Subcutaneous adipose tissue (tissue), 4 donors: ENCODE measurements around the gene ZBTB20. TPM values are rescaled to one million over a fixed set of nuclear protein-coding genes. Genes with fewer than 3 reads are reported as not detected.

ENCODE experiments used
- total RNA-seq, 4 donors: library from RNA; depleted of rRNA; stranded (reverse); fragments of >200 nt; gene quantifications; one replicate each; pipeline ENCODE4 v1.1.0, GENCODE V29; 2016
- TF ChIP-seq, protein P1 (sequence below): fragments of 450-650 bp; IDR thresholded peaks from one replicate; pipeline ENCODE4 v1.5.1; 2016; ENCODE audit warnings: low read depth, mild to moderate bottlenecking, control low read depth, antibody characterized with exemption, moderate library complexity

ZBTB20 gene
- total RNA-seq, 4 donors from 2014 or later, result 60.3 to 93.4 (median 69.1) TPM

- TF ChIP-seq, protein P1, sequence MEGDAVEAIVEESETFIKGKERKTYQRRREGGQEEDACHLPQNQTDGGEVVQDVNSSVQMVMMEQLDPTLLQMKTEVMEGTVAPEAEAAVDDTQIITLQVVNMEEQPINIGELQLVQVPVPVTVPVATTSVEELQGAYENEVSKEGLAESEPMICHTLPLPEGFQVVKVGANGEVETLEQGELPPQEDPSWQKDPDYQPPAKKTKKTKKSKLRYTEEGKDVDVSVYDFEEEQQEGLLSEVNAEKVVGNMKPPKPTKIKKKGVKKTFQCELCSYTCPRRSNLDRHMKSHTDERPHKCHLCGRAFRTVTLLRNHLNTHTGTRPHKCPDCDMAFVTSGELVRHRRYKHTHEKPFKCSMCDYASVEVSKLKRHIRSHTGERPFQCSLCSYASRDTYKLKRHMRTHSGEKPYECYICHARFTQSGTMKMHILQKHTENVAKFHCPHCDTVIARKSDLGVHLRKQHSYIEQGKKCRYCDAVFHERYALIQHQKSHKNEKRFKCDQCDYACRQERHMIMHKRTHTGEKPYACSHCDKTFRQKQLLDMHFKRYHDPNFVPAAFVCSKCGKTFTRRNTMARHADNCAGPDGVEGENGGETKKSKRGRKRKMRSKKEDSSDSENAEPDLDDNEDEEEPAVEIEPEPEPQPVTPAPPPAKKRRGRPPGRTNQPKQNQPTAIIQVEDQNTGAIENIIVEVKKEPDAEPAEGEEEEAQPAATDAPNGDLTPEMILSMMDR, result no peak
Observed at GRCh38 chr3:114299421-114299820, 847.7 kb downstream of the ZBTB20 start.

- TF ChIP-seq, protein P1, result no peak
Observed at GRCh38 chr3:114295946-114296345, 851.1 kb downstream of the ZBTB20 start.

DNA sequence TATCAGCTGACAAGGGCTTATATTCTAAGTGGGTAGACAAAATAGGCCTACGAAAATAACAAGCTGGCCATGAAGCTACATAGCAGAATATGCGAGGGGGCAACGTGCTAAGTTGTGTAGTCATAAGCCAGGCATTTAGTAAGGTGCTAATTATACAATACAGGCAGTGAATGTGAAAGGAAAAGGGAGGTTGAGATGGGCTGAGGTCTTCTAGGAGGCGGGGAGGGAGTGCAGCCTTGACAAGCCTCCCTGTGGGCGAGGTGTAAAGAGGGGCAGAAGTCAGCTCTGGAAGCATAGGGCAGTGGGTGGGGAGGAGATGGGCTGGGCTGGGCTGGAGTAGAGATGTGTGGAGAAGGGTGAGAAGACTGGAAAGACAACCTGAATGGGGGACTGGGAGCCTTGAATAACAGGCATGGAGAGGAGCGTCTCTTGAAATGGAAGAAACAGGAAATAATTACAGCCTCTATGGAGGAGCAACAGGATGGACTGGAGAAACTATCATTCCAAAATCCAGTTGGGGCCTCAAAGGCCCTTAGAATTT is 852.1 kb downstream of the ZBTB20 start:
- TF ChIP-seq, protein P1, result no peak

DNA sequence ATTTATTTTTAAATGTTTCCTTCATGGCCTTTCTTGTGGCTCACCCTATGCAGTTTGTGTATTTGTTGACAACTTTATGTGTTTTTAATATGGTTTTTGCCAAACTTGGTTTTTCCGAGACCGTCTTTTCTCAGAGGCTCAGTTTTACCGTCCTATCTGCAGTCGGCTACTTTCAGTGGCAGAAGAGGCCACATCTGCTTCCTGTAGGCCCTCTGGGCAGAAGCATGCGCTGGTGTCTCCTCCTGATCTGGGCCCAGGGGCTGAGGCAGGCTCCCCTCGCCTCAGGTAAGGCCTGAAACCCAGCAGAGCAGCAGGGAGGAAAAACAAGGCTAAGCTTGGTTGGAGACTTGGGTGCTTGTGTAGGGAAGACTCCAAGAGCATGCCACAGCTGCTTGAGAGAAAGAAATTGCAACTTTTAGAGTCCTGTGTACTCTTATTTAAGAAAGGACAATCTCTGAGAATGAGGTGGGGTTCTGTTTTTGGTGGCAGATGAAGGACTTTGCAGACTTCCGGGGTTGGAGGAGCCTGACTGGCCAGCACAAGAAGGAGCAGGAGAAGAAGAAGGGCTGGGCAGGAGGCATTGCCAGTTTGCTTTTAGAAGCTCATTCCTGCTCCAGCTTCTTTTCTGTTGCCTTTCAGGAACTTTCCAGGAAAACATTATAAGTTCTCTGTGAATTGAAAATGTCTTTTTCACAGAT is 853.1 kb downstream of the ZBTB20 start, which contains the start of gene TIGIT:
Gene TIGIT (plus strand): TSS at position 191 of the 698 bp plus-strand sequence. CDS start 34 bp downstream, at position 225.
- TF ChIP-seq, protein P1, result no peak

DNA sequence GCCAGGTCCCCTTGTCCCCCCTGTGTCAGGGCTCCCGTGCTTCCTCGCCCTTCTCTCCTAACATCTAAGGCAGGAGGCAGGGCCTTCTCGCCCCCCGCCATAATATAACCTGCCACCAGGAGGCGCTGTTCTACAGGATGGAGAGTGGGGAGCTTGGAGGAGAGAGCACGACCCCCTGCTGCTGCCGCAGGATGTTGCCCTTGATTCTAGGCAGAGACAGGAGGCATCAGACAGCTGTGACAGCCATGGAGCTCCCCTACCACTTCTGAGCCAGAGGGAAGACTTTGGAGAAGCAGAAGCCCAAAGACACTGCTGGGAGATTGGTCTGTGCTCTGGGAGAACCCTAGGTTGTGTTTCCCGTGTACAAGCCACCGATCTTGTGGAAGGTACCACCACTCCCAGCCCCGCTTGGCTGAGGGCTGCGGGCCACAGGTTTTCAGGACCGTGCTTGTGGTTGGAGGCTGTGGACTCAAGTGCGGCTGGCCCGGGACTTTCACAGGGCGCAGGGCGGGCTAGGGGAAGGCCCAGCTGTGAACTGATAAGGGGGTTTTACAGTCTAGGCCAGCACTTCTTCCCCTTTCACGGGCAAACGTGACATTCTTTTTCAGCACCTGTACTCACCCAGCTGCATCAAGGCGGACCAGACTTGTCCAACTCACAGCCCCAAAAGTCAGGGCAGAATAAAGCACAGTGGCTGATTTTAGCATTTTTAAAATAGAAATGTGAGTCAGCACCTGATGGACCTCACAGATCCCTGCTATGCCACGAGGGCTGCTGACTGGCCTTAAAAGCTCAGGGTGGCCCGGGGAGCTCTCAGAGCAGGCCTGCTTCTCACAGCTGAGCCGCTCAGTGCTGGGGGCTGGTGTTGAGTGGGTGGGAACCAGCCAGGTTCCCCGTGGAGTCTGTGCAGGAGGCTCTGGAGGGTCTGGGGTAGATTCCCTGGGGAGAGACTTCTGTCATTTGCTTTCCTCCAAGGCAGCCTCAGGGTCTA is 855.9 kb downstream of the ZBTB20 start:
- TF ChIP-seq, protein P1, result no peak

- TF ChIP-seq, protein P1, result no peak
Observed at GRCh38 chr3:114286266-114286665, 860.8 kb downstream of the ZBTB20 start.
